Thyroid gland (tissue), 4 donors: ENCODE results near the gene FLT3.

ENCODE experiments used
- POLR2A ChIP-seq, 2 donors: fragments of 450-650 bp; IDR thresholded peaks; one replicate each; pipeline ENCODE4 v1.6.1; 2017; ENCODE audit warnings: antibody characterized with exemption in 2 of 2, mild to moderate bottlenecking in 2 of 2, moderate library complexity in 1 of 2
- TF ChIP-seq, protein P1 (sequence below), 6 experiments: fragments of 200-600 bp in 3 of 6; fragments of 450-650 bp in 3 of 6; sonication (generic) in 3 of 6; IDR thresholded peaks; one replicate each; pipeline ENCODE4 v1.5.1; 2016 to 2019; ENCODE audit warnings: antibody characterized with exemption in 6 of 6, mild to moderate bottlenecking in 2 of 6, inconsistent platforms in 1 of 6, moderate library complexity in 1 of 6

DNA sequence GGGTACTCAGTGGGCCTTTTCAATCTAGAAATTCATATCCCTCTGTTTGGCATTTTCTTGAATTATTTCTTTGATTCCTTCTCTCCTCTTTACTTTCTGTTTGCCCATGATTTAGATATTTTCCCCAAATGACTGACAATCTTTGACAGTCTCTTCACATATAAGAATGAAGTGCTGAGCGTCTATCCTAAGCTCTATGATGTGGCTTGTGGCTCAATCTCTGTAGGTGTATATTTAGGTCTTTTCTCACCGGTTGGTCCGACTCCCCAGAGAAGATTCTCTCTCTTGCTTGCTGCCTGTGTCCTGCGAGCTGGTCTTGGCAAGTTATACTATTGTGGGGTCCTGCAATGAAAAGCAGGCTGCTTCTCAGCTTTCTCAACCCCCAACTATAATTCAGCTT, 29.0 kb downstream of the FLT3 start:
- TF ChIP-seq POLR2A (IDR thresholded peaks at IDR 0.05): no peak
- TF ChIP-seq, protein P1, sequence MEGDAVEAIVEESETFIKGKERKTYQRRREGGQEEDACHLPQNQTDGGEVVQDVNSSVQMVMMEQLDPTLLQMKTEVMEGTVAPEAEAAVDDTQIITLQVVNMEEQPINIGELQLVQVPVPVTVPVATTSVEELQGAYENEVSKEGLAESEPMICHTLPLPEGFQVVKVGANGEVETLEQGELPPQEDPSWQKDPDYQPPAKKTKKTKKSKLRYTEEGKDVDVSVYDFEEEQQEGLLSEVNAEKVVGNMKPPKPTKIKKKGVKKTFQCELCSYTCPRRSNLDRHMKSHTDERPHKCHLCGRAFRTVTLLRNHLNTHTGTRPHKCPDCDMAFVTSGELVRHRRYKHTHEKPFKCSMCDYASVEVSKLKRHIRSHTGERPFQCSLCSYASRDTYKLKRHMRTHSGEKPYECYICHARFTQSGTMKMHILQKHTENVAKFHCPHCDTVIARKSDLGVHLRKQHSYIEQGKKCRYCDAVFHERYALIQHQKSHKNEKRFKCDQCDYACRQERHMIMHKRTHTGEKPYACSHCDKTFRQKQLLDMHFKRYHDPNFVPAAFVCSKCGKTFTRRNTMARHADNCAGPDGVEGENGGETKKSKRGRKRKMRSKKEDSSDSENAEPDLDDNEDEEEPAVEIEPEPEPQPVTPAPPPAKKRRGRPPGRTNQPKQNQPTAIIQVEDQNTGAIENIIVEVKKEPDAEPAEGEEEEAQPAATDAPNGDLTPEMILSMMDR (IDR thresholded peaks at IDR 0.05): no peak
